ENCODE measurements around the gene ACP3.

- TF ChIP-seq EZH2 (IDR thresholded peaks at IDR 0.05; ENCODE audit: borderline replicate concordance) (no peak), CTCF (IDR thresholded peaks at IDR 0.05; ENCODE audit: poor library complexity) (no peak), EZH2phosphoT487 (IDR thresholded peaks at IDR 0.05; ENCODE audit: low read depth, severe bottlenecking, unreplicated experiment) (no peak)
Measured at GRCh38 chr3:132401255-132401654, 84.0 kb downstream of the ACP3 start.

Data from hepatocyte (in vitro differentiated cells).